Measurements from ENCODE around the gene PTPRN2. TPM values are rescaled to one million over a fixed set of nuclear protein-coding genes. Genes with fewer than 3 reads are reported as not detected.

Gene PTPRN2
- total and polyA plus RNA-seq, 2 of the 13 experiments (the other 11 are each of a cell fraction or from before 2014, with no cell fraction given) = 2.5 to 24.2 TPM

- TF ChIP-seq BCL3 (CRISPR knock-in tag; IDR thresholded peaks at IDR 0.05) = 0 out of 2 replicates have a peak, but pooled peaks have one; percentile 46
- TF ChIP-seq MEIS2 (CRISPR knock-in tag; IDR thresholded peaks at IDR 0.05) = no peak
- TF ChIP-seq SETDB1 (CRISPR knock-in tag; IDR thresholded peaks at IDR 0.05; ENCODE audit: borderline replicate concordance) = no peak
- peak; percentile 58; the same call in 1 of the 2 replicates for TF ChIP-seq MAX (IDR thresholded peaks at IDR 0.05)
- 0 out of 2 replicates have a peak, but pooled peaks have one; percentile 19 for TF ChIP-seq PPARG (CRISPR knock-in tag; conservative IDR thresholded peaks at IDR 0.05)
- TF ChIP-seq TRAFD1 (CRISPR knock-in tag; IDR thresholded peaks at IDR 0.05; ENCODE audit: borderline replicate concordance) = no peak
- no peak for TF ChIP-seq NFE2L2 (IDR thresholded peaks at IDR 0.05; ENCODE audit: low read length)
- no peak for TF ChIP-seq AHR (CRISPR knock-in tag; IDR thresholded peaks at IDR 0.05)
- TF ChIP-seq PCBP2 (optimal IDR thresholded peaks at IDR 0.05; ENCODE audit: low read depth, low read length, poor library complexity, severe bottlenecking) = no peak
- TF ChIP-seq IRF9 (CRISPR knock-in tag; IDR thresholded peaks at IDR 0.05; ENCODE audit: borderline replicate concordance) = no peak
- TF ChIP-seq ZNF850 (CRISPR knock-in tag; conservative IDR thresholded peaks at IDR 0.05) = no peak
- TF ChIP-seq CREB1 (IDR thresholded peaks at IDR 0.05) = no peak
- TF ChIP-seq CREB1 (CRISPR knock-in tag; IDR thresholded peaks at IDR 0.05) = no peak
- no peak for TF ChIP-seq ZBTB25 (CRISPR knock-in tag; IDR thresholded peaks at IDR 0.05)
- no peak for TF ChIP-seq BRF2 (CRISPR knock-in tag; IDR thresholded peaks at IDR 0.05)
- TF ChIP-seq ZNF253 (CRISPR knock-in tag; IDR thresholded peaks at IDR 0.05; ENCODE audit: borderline replicate concordance) = no peak
Measured at GRCh38 chr7:157568770-157569584, 1018.6 kb downstream of the PTPRN2 start (continued).
